ENCODE measurements around the gene GPR152. TPM values are rescaled to one million over a fixed set of nuclear protein-coding genes. Genes with fewer than 3 reads are reported as not detected.
A peak's percentile ranks its signal among the peaks of the same experiment; 100 is the strongest.
"Not testable (repeated sequence)": the region's sequence is repeated elsewhere in the genome, so short reads cannot be mapped to it uniquely, and the experiment has no call there.

GPR152 gene
- total RNA-seq, 4 donors from 2014 or later, result not detected

DNA sequence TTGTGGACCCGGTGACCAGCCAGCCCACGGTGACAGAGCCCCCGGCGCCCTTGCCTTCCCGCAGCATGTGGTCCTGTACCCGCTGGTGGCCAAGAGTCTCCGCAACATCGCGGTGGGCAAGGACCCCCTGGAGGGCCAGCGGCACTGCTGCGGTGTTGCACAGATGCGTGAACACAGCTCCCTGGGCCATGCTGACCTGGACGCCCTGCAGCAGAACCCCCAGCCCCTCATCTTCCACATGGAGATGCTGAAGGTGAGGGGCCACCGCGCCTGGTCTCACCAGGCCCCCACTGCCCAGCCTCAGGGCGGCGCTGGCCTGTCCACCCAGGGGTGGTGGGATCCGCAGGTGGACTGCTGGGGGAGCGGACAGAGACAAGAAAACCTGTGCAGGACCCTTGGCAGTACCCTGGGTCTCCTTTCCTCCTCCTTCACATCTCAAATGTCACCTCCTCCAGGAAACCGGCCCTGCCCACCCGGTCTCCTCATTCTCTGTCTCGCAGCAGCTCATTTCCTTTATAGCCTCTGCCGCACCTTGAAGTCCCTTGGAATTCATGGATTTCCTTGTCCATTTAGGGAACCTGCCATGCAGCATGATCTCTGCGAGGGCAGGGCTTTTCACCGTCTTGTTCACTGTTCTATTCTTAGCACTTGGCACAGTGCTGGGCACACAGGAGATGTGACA lies 36.8 kb upstream of the GPR152 start:
- DNase-seq, result no peak
- 85 to 88% methylated on average over 18 to 22 of the region's 25 CpGs for WGBS, 2 donors
- Histone ChIP-seq H3K4me1 (peaks cover 3 to 9% of the 10 kb centered on the region in 2 donors), H3K27me3 (no peaks in the 10 kb centered on the region), H3K27ac (no peak overlapping the region), H3K9me3 (no peaks in the 10 kb centered on the region), H3K4me3 (replicated peaks in 1 of 3) (no peak overlapping the region), H3K36me3 (peaks cover 45 to 56% of the 10 kb centered on the region in 2 donors)
- no peak for TF ChIP-seq POLR2A (IDR thresholded peaks at IDR 0.05)
- TF ChIP-seq, protein P1, sequence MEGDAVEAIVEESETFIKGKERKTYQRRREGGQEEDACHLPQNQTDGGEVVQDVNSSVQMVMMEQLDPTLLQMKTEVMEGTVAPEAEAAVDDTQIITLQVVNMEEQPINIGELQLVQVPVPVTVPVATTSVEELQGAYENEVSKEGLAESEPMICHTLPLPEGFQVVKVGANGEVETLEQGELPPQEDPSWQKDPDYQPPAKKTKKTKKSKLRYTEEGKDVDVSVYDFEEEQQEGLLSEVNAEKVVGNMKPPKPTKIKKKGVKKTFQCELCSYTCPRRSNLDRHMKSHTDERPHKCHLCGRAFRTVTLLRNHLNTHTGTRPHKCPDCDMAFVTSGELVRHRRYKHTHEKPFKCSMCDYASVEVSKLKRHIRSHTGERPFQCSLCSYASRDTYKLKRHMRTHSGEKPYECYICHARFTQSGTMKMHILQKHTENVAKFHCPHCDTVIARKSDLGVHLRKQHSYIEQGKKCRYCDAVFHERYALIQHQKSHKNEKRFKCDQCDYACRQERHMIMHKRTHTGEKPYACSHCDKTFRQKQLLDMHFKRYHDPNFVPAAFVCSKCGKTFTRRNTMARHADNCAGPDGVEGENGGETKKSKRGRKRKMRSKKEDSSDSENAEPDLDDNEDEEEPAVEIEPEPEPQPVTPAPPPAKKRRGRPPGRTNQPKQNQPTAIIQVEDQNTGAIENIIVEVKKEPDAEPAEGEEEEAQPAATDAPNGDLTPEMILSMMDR (IDR thresholded peaks at IDR 0.05), result no peak
- intact Hi-C loops (cut with DNase I), result no loop called here

DNA sequence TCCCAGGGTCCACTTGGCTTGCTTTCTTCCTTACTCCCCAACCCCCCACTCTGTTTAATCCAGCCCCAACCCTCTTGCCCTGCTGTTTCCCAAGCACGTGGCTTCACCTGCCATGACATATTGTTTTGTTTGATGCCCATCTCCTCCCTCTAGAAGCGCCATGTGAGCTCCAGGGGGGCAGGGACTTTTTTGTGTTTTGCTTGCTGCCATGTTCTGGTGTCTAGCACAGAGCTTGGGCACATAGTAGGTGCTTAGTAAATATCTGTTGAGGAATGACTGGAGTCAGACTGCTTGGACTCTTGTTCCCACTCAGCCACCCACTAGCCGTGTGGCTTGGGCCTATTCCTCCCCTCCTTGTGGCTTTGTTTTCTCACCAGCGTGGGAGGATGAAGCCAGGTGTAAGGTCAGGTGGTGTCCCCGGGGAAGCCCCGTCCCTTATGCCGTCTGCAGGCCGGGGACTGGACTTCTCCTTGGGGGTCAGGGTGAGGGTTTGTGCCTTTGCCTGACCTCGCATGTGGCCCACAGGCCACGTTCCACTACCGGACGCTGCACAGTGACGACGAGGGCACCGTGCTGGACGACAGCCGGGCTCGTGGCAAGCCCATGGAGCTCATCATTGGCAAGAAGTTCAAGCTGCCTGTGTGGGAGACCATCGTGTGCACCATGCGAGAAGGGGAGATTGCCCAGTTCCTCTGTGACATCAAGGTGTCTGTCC lies 34.1 kb upstream of the GPR152 start:
- H3K27me3 ChIP-seq, result no peaks in the 10 kb centered on the region
- H3K27ac ChIP-seq, result no peak overlapping the region
- H3K36me3 ChIP-seq, result peaks cover 18 to 31% of the 10 kb centered on the region in 2 donors
- DNase-seq, result no peak
- intact Hi-C loops (cut with DNase I), result no loop called here
- TF ChIP-seq, protein P1 (IDR thresholded peaks at IDR 0.05), result no peak
- TF ChIP-seq POLR2A (IDR thresholded peaks at IDR 0.05), result no peak
- no peak overlapping the region for H3K4me3 ChIP-seq (replicated peaks in 1 of 3)
- peaks cover 16 to 21% of the 10 kb centered on the region in 2 donors for H3K4me1 ChIP-seq
- no peaks in the 10 kb centered on the region for H3K9me3 ChIP-seq
- WGBS, 2 donors, result 83 to 92% methylated on average over 14 to 20 of the region's 20 CpGs

DNA sequence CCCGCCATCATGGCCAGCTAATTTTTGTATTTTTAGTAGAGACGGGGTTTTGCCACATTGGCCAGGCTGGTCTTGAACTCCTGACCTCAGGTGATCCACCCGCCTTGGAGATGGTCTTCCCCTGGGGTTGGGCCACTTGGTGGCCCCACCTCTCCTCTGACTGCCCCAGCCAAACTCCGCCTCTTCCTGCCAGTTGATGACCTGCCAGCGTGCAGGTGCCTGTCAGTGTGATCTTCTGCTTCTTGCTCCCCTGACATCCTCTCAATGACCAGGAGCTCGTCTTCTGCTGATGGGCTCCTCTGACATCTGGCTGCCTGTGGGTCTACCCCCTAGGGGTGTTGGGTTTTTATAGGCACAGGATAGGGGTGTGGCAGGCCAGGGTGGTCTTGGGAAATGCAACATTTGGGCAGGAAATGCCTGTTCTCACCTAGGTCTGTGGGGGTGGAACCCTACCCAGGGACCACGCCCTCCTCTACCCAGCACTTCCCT lies 33.4 kb upstream of the GPR152 start:
- H3K27me3 ChIP-seq; H3K9me3 ChIP-seq; H3K4me3 ChIP-seq (replicated peaks in 1 of 3); DNase-seq; H3K27ac ChIP-seq; intact Hi-C loops (cut with DNase I): not testable (repeated sequence)
- Histone ChIP-seq H3K36me3 (peaks cover 11 to 29% of the 10 kb centered on the region in 2 donors), H3K4me1 (peaks cover 16 to 21% of the 10 kb centered on the region in 2 donors)
- WGBS, 2 donors, result 87 to 93% methylated on average over 7 of the region's 7 CpGs

DNA sequence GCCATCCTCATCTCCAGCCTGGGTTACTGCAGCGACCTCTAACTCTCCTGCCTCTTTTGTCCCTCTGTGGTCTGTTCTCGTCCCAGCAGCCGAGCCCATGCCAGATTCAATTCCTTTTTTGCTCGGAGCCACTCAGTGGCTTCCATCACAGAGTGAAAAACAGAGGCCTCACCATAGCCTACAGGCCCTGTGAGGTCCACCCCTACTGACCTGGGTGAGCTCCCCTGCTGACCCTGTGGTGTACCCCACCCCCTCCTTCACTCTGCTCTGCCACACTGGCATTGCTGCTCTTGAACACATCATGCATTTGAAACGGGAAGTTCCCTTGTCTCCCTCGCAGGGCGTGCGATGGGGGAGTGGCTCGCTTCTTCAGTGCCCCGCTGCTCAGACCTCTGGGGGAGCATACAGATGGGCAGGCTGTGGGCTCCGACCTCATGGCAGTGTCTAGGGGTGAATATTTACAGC lies 32.4 kb upstream of the GPR152 start:
- 78 to 91% methylated on average over 9 to 11 of the region's 11 CpGs for WGBS, 2 donors
- no peaks in the 10 kb centered on the region for H3K9me3 ChIP-seq
- no peak for DNase-seq
- H3K27ac ChIP-seq, result no peak overlapping the region
- intact Hi-C loops (cut with DNase I), result no loop called here
- no peak overlapping the region for H3K4me3 ChIP-seq (replicated peaks in 1 of 3)
- peaks cover 16 to 21% of the 10 kb centered on the region in 2 donors for H3K4me1 ChIP-seq
- peaks cover under 1 to 20% of the 10 kb centered on the region in 2 donors for H3K36me3 ChIP-seq
- H3K27me3 ChIP-seq, result no peaks in the 10 kb centered on the region
- TF ChIP-seq, protein P1 (IDR thresholded peaks at IDR 0.05), result no peak
- no peak for TF ChIP-seq POLR2A (IDR thresholded peaks at IDR 0.05)

DNA sequence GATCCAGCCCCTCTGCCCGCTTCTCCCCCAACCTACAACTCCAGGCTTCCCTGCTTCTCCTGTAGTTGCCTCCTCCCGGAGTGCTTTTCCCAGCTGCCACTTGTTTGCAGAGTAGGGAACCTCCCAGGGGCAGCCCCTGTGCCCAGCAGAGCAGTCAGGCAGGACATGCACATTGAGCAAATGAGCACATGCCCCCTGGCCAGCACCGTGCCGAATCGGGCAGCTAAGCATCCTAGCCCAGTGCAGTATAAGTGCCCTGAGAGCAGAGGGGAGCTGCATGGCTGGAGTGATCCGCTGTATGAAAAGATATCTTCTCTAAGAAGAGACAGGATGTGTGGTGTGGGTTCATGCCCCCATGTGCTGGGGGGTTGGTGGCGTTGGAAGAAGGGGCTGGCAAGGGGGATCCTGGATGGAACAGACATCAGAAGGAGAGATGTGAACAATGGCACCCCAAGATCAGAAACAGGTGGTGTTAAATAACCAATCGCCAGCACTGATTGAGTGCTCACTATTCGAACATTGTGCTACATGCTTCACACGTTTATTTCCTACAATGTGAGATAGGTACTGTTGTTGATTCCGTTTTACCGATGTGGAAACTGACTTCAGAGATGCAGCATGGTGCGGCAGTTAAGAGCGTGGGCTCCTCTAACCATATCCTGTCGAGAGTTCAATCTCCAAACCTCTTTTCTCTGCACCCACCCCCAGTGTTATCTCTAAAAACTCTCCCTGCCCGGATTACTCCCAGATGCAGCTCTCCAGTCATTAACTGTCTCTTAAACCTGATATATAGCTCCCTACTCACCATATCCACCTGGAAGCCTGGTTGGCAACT lies 31.5 kb upstream of the GPR152 start:
- Histone ChIP-seq H3K27ac (peak overlapping the region in 2 of 3 donors; percentile 88 to 90), H3K4me3 (replicated peaks in 1 of 3) (peak overlapping the region in 1 of 3 donors; percentile 42), H3K36me3 (peaks cover 0 to 14% of the 10 kb centered on the region in 2 donors), H3K9me3 (no peaks in the 10 kb centered on the region), H3K27me3 (no peaks in the 10 kb centered on the region), H3K4me1 (peaks cover 16 to 21% of the 10 kb centered on the region in 2 donors)
- TF ChIP-seq, protein P1 (IDR thresholded peaks at IDR 0.05), result no peak
- TF ChIP-seq POLR2A (IDR thresholded peaks at IDR 0.05), result no peak
- WGBS, 2 donors, result 60 to 68% methylated on average over 16 of the region's 16 CpGs
- DNase-seq, result peak; percentile 90 to 92
- intact Hi-C loops (cut with DNase I), result no loop called here
